HepG2 (cell line): ENCODE data around the gene MYO18B. TPM values are rescaled to one million over a fixed set of nuclear protein-coding genes. Genes with fewer than 3 reads are reported as not detected.

ENCODE experiments used
- ATAC-seq: fragments of 200-7000 bp; cut with Tn5 transposase; 3 replicates; pipeline ENCODE4 v1.9.1; 2020; ENCODE audit warnings: mild to moderate bottlenecking, moderate library complexity
- BruUV-seq: library from RNA; stranded (reverse); fragments of 400-500 nt; replicated peaks from 2 replicates; lab custom pipeline; 2021; lab: Mats Ljungman, UMichigan
- CTCF ChIA-PET: fragments of 300-600 bp; formaldehyde crosslinking; extraction: SDS; loops from one replicate; lab custom pipeline; 2021; ENCODE audit warnings: low total read pairs, inconsistent platforms, low intra/inter-chr PET ratio; lab: Yijun Ruan, JAX
- POLR2A ChIA-PET: fragments of 350-600 bp; sonication (Branson Sonifier 250); formaldehyde crosslinking; loops from one replicate; lab custom pipeline; 2020; ENCODE audit warnings: antibody characterized with exemption, inconsistent platforms; lab: Yijun Ruan, JAX
- DNase-seq: peaks from one replicate; pipeline ENCODE4 v3.0.0-alpha.2; 2015; ENCODE audit warnings: low spot score
- FAIRE-seq: peaks from 3 replicates; lab custom pipeline; 2011; peaks lifted over from hg19 to GRCh38; lab: Jason Lieb, UNC
- H2AFZ ChIP-seq: one replicate; pipeline ENCODE4 v1.6.1; 2011; ENCODE audit warnings: low read length, inconsistent platforms
- H3K27ac ChIP-seq: fragments of 300-600 bp; 3 replicates; pipeline ENCODE4 v1.8.0; 2011; ENCODE audit warnings: mixed run types, mild to moderate bottlenecking, mixed read lengths, low read length, inconsistent platforms; ENCODE audit not compliant: insufficient read depth; ENCODE audit errors: extremely low read length
- H3K27me3 ChIP-seq, 2 experiments: fragments of 200-600 bp in 1 of 2; 2 replicates in 1 of 2; 3 replicates in 1 of 2; pipeline versions ENCODE4 v1.6.0 to v1.8.0; 2011; ENCODE audit warnings: low read length in 2 of 2, mild to moderate bottlenecking in 2 of 2, moderate library complexity in 2 of 2, inconsistent platforms in 1 of 2; ENCODE audit not compliant: insufficient read depth in 2 of 2, control insufficient read depth in 1 of 2
- H3K36me3 ChIP-seq, 2 experiments: fragments of 200-600 bp in 1 of 2; replicated peaks in 1 of 2; 2 replicates in 1 of 2; 3 replicates in 1 of 2; pipeline versions ENCODE4 v1.5.1 to v1.8.0; 2011; ENCODE audit warnings: low read length in 2 of 2, inconsistent platforms in 1 of 2; ENCODE audit not compliant: insufficient read depth in 2 of 2, control insufficient read depth in 1 of 2
- H3K4me1 ChIP-seq: 2 replicates; pipeline ENCODE4 v1.5.1; 2012; ENCODE audit warnings: low read length, inconsistent platforms; ENCODE audit not compliant: insufficient read depth
- H3K4me2 ChIP-seq: 2 replicates; pipeline ENCODE4 v1.6.0; 2011; ENCODE audit warnings: low read depth, low read length, inconsistent platforms
- H3K4me3 ChIP-seq, 3 experiments: fragments of 200-600 bp in 1 of 3; sonication (generic), shearing (Covaris generic) in 1 of 3; replicated peaks in 1 of 3; 2 replicates each; pipeline ENCODE4 v1.5.1; 2011 to 2016; ENCODE audit warnings: low read length in 3 of 3, inconsistent platforms in 2 of 3, low read depth in 2 of 3, mild to moderate bottlenecking in 2 of 3, control low read depth in 1 of 3, mixed read lengths in 1 of 3; ENCODE audit not compliant: insufficient read depth in 1 of 3
- H3K79me2 ChIP-seq: one replicate; pipeline ENCODE4 v1.6.1; 2011; ENCODE audit warnings: low read length, inconsistent platforms; ENCODE audit not compliant: insufficient read depth
- H3K9ac ChIP-seq: 2 replicates; pipeline ENCODE4 v1.6.0; 2011; ENCODE audit warnings: mild to moderate bottlenecking, low read depth, low read length, inconsistent platforms; ENCODE audit not compliant: insufficient read depth
- H3K9me3 ChIP-seq: 2 replicates; pipeline ENCODE4 v1.5.1; 2012; ENCODE audit warnings: mild to moderate bottlenecking, low read length
- H4K20me1 ChIP-seq: 2 replicates; pipeline ENCODE4 v1.6.0; 2011; ENCODE audit warnings: inconsistent platforms, mild to moderate bottlenecking, low read length, moderate library complexity; ENCODE audit not compliant: insufficient read depth
- CBX2 ChIP-seq, 2 experiments: fragments of 200-600 bp in 1 of 2; sonication (generic); formaldehyde crosslinking in 1 of 2; IDR thresholded peaks; 2 replicates each; pipeline versions ENCODE4 v1.7.0 to v1.8.1; 2018 to 2022; ENCODE audit warnings: low read depth in 2 of 2, low read length in 1 of 2, mild to moderate bottlenecking in 1 of 2, missing genetic modification reagents in 1 of 2
- ELF1 ChIP-seq: sonication (generic); formaldehyde crosslinking; IDR thresholded peaks from 2 replicates; pipeline ENCODE4 v1.4.0; 2020; ENCODE audit warnings: missing genetic modification reagents
- FOXJ3 ChIP-seq: sonication (generic); formaldehyde crosslinking; IDR thresholded peaks from 2 replicates; pipeline ENCODE4 v1.4.0; 2020; ENCODE audit warnings: missing genetic modification reagents, mild to moderate bottlenecking, borderline replicate concordance
- HMG20B ChIP-seq: conservative IDR thresholded peaks from 2 replicates; pipeline ENCODE4 v1.6.1; 2016; ENCODE audit warnings: missing genetic modification reagents, missing compliant biosample characterization
- HNRNPK ChIP-seq: fragments of 200-400 bp; formaldehyde crosslinking; IDR thresholded peaks from 2 replicates; pipeline ENCODE4 v1.6.1; 2018; ENCODE audit warnings: low read length, low read depth, moderate library complexity, mild to moderate bottlenecking; ENCODE audit not compliant: poor library complexity, severe bottlenecking
- PATZ1 ChIP-seq: sonication (generic); formaldehyde crosslinking; IDR thresholded peaks from 2 replicates; pipeline ENCODE4 v1.4.0; 2020; ENCODE audit warnings: missing genetic modification reagents
- PAWR ChIP-seq: sonication (generic); formaldehyde crosslinking; IDR thresholded peaks from 2 replicates; pipeline ENCODE4 v1.4.0; 2020; ENCODE audit warnings: missing genetic modification reagents, mild to moderate bottlenecking, borderline replicate concordance
- PITX1 ChIP-seq: sonication (generic); formaldehyde crosslinking; IDR thresholded peaks from 2 replicates; pipeline ENCODE4 v1.5.1; 2020; ENCODE audit warnings: mild to moderate bottlenecking, missing genetic modification reagents
- RARG ChIP-seq: sonication (generic); formaldehyde crosslinking; IDR thresholded peaks from 2 replicates; pipeline ENCODE4 v1.4.0; 2020; ENCODE audit warnings: low read depth, mild to moderate bottlenecking, missing genetic modification reagents
- SATB2 ChIP-seq: sonication (generic); formaldehyde crosslinking; IDR thresholded peaks from 2 replicates; pipeline ENCODE4 v1.5.0; 2020; ENCODE audit warnings: missing genetic modification reagents
- SIN3B ChIP-seq: fragments of 150-350 bp; IDR thresholded peaks from 2 replicates; pipeline ENCODE4 v1.6.1; 2014; ENCODE audit warnings: low read length
- SMAD3 ChIP-seq: sonication (generic); formaldehyde crosslinking; IDR thresholded peaks from 2 replicates; pipeline ENCODE4 v1.4.0; 2020; ENCODE audit warnings: missing genetic modification reagents
- SMYD3 ChIP-seq: sonication (generic); formaldehyde crosslinking; IDR thresholded peaks from 2 replicates; pipeline ENCODE4 v1.8.1; 2023; ENCODE audit warnings: mild to moderate bottlenecking, missing genetic modification reagents
- SP5 ChIP-seq: IDR thresholded peaks from 2 replicates; pipeline ENCODE4 v1.6.1; 2016; ENCODE audit warnings: low read depth, borderline replicate concordance
- TEAD2 ChIP-seq: sonication (generic); formaldehyde crosslinking; IDR thresholded peaks from 2 replicates; pipeline ENCODE4 v1.9.0; 2021; ENCODE audit warnings: missing genetic modification reagents
- ZNF343 ChIP-seq: sonication (generic); formaldehyde crosslinking; IDR thresholded peaks from 2 replicates; pipeline ENCODE4 v1.4.0; 2020; ENCODE audit warnings: mild to moderate bottlenecking, missing genetic modification reagents
- ZNF614 ChIP-seq: IDR thresholded peaks from 2 replicates; pipeline ENCODE4 v1.6.1; 2018; ENCODE audit warnings: missing biosample characterization, missing genetic modification reagents, inconsistent platforms, borderline replicate concordance
- WGBS: methylation state at CpG from one replicate; pipeline ENCODE4 v1.1.6; 2017; ENCODE audit warnings: low lambda C conversion rate; 5-methylcytosine and 5-hydroxymethylcytosine counted together
- in situ Hi-C: cut with HindIII; loops from 2 replicates; pipeline ENCODE4 v1.10.0; 2017; ENCODE audit warnings: low pct_unique_long_range_greater_than_20kb; ENCODE audit not compliant: extremely low pct_ligation_motif_present
- intact Hi-C: fragments of 100-400 bp; cut with micrococcal nuclease; formaldehyde crosslinking; loops from one replicate; pipeline ENCODE4 v1.10.0; 2022; ENCODE audit not compliant: unreplicated experiment
- polyA plus RNA-seq, 8 experiments: library from polyadenylated mRNA; depleted of rRNA in 3 of 8; stranded (reverse) in 7 of 8; unstranded in 1 of 8; fragments of >200 nt; fragmentation: Illumina TruSeq in 4 of 8; extraction: Trizol in 4 of 8; gene quantifications; 2 replicates each; pipeline versions ENCODE4 v1.2.1 to v1.2.3, GENCODE V29; 2011 to 2016; ENCODE audit warnings: low read depth in 4 of 8, missing spikeins in 1 of 8, mixed read lengths in 1 of 8; ENCODE audit not compliant: insufficient read depth in 1 of 8
- total RNA-seq, 5 experiments: library from RNA; depleted of rRNA; stranded (reverse); fragments of >200 nt; fragmentation: Illumina TruSeq; extraction: Trizol; gene quantifications; 2 replicates each; pipeline ENCODE4 v1.2.3, GENCODE V29; 2016; ENCODE audit warnings: low read depth in 1 of 5

Gene MYO18B
- total and polyA plus RNA-seq, 2 of the 13 experiments (the other 11 are each of a cell fraction or from before 2014, with no cell fraction given) = 0.01 TPM; not detected in 1

- TF ChIP-seq RARG (CRISPR knock-in tag) (no peak), SATB2 (no peak), HMG20B (CRISPR knock-in tag) (no peak), ZNF614 (CRISPR knock-in tag) (no peak), SIN3B (no peak), FOXJ3 (CRISPR knock-in tag) (no peak), SMYD3 (CRISPR knock-in tag) (no peak), PITX1 (CRISPR knock-in tag) (no peak)
These were observed 249.0 kb downstream of the MYO18B start (continued) for GRCh38 chr22:25990940-25991339.

- TF ChIP-seq SMAD3 (CRISPR knock-in tag) = no peak
- no peaks in the 10 kb centered on the region for H3K36me3 ChIP-seq
- no peaks in the 10 kb centered on the region for H3K4me1 ChIP-seq
- ChIA-PET CTCF (no interaction called here), POLR2A (no interaction called here)
- no peak overlapping the region for H3K9ac ChIP-seq
- no peak overlapping the region for H3K27ac ChIP-seq
- H3K9me3 ChIP-seq = no peaks in the 10 kb centered on the region
- no peak overlapping the region for H3K4me3 ChIP-seq
- no peaks in the 10 kb centered on the region for H3K79me2 ChIP-seq
- H2AFZ ChIP-seq = no peak overlapping the region
- H4K20me1 ChIP-seq = no peaks in the 10 kb centered on the region
- no peak for ATAC-seq
- no peak for DNase-seq
- peaks cover 0 to 27% of the 10 kb centered on the region in 2 experiments; a peak in 3 of 5 replicates for H3K27me3 ChIP-seq
- intact Hi-C loops = no loop called here
- 0% methylated on average over 2 of the region's 12 CpGs for WGBS
- no TSS peak for BruUV-seq
- in situ Hi-C loops = no loop called here
- no peak overlapping the region for H3K4me2 ChIP-seq
- FAIRE-seq = no peak
These were observed 250.3 kb downstream of the MYO18B start for GRCh38 chr22:25992331-25992730.

GRCh38 chr22:25996669-25997068, 254.7 kb downstream of the MYO18B start:
- no peaks in the 10 kb centered on the region for H3K4me1 ChIP-seq
- 25% methylated on average over 7 of the region's 7 CpGs for WGBS
- H3K36me3 ChIP-seq = no peaks in the 10 kb centered on the region
- FAIRE-seq (no peak), DNase-seq (no peak), ATAC-seq (no peak)
- no peaks in the 10 kb centered on the region for H3K9me3 ChIP-seq
- H3K79me2 ChIP-seq = no peaks in the 10 kb centered on the region
- CTCF ChIA-PET = no interaction called here
- intact Hi-C loops = no loop called here
- no peak overlapping the region for H3K9ac ChIP-seq
- no peak overlapping the region for H2AFZ ChIP-seq
- H4K20me1 ChIP-seq = no peaks in the 10 kb centered on the region
- H3K27me3 ChIP-seq = peaks cover 0 to 11% of the 10 kb centered on the region in 2 experiments; a peak in 3 of 5 replicates
- H3K4me3 ChIP-seq = no peak overlapping the region
- no peak overlapping the region for H3K4me2 ChIP-seq
- in situ Hi-C loops = no loop called here
- no TSS peak for BruUV-seq
- no peak for TF ChIP-seq ELF1 (CRISPR knock-in tag)
- no peak for TF ChIP-seq SP5 (CRISPR knock-in tag)
- TF ChIP-seq HNRNPK = no peak
- no peak for TF ChIP-seq ZNF343 (CRISPR knock-in tag)
- TF ChIP-seq PATZ1 (CRISPR knock-in tag) = no peak
- no peak for TF ChIP-seq TEAD2 (CRISPR knock-in tag)
- no peak for TF ChIP-seq PAWR (CRISPR knock-in tag)
- TF ChIP-seq CBX2 (IDR thresholded peaks at IDR 0.05; ENCODE audit: low read depth, low read length) = no peak
- no peak for TF ChIP-seq CBX2 (CRISPR knock-in tag; IDR thresholded peaks at IDR 0.05; ENCODE audit: low read depth)
- H3K27ac ChIP-seq = no peak overlapping the region
- POLR2A ChIA-PET = no interaction called here
